Measurements from ENCODE around the gene MRPL51. TPM values are rescaled to one million over a fixed set of nuclear protein-coding genes. Genes with fewer than 3 reads are reported as not detected.

MRPL51 gene
- total RNA-seq, 1 experiment from 2014 or later = 265 TPM

DNA sequence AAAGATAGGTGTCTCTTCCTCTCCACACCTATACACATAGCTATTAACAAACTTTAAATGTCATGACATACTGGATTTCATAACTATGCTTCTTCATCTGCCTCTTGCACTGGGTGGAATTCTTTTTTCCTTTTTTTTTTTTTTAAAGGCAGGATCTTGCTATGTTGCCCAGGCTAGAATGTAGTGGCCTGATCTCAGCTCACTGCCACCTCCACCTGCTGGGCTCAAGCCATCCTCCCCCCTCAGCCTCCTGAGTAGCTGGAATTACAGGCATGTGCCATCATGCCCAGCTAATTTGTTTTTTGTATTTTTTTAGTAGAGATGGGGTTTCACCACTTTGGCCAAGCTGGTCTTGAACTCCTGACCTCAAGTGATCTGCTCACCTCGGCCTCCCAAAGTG lies 4.8 kb downstream of the MRPL51 start:
- peaks cover 6% of the 10 kb centered on the region in 2 experiments; a peak in 3 of 4 replicates for H3K4me1 ChIP-seq (ENCODE audit: control insufficient read depth in 1 of 2, insufficient read depth in 2 of 2, low read length in 2 of 2)
- H3K79me2 ChIP-seq (ENCODE audit: insufficient read depth, low read length) = peaks cover 17% of the 10 kb centered on the region
- DNase-seq (ENCODE audit: low read depth, low spot score) (no peak), ATAC-seq (no peak)
- no peaks in the 10 kb centered on the region for H3K9me2 ChIP-seq (ENCODE audit: insufficient read depth)
- RAD21 ChIA-PET (ENCODE audit: low non-redundant PET in 1 of 2, low total read pairs in 2 of 2, uncharacterized antibody in 2 of 2, unreplicated experiment in 2 of 2) = no interaction called here
- H3K9ac ChIP-seq (ENCODE audit: low read length) = no peak overlapping the region
- POLR2A ChIA-PET = interaction anchor here (0.7 to 1.7 kb wide), 3 partner anchors 18 to 120 kb away, joined by 3 to 7 read pairs (median 6); partner anchors contain the start of genes GAPDH and VAMP1
- intact Hi-C loops (cut with micrococcal nuclease) = no loop called here
- peaks cover 3 to 8% of the 10 kb centered on the region in 2 experiments; a peak in 2 of 4 replicates for H3K36me3 ChIP-seq (ENCODE audit: control insufficient read depth in 1 of 2, insufficient read depth in 2 of 2, low read length in 2 of 2)
- no peak for TF ChIP-seq POLR2A (IDR thresholded peaks at IDR 0.05; ENCODE audit: borderline replicate concordance, extremely low read depth, insufficient read depth, insufficient read length)
- TF ChIP-seq SRF (IDR thresholded peaks at IDR 0.05; ENCODE audit: low read depth) = no peak
- no peak for TF ChIP-seq EGR1 (IDR thresholded peaks at IDR 0.05; ENCODE audit: low read depth)
- TF ChIP-seq, protein P1, sequence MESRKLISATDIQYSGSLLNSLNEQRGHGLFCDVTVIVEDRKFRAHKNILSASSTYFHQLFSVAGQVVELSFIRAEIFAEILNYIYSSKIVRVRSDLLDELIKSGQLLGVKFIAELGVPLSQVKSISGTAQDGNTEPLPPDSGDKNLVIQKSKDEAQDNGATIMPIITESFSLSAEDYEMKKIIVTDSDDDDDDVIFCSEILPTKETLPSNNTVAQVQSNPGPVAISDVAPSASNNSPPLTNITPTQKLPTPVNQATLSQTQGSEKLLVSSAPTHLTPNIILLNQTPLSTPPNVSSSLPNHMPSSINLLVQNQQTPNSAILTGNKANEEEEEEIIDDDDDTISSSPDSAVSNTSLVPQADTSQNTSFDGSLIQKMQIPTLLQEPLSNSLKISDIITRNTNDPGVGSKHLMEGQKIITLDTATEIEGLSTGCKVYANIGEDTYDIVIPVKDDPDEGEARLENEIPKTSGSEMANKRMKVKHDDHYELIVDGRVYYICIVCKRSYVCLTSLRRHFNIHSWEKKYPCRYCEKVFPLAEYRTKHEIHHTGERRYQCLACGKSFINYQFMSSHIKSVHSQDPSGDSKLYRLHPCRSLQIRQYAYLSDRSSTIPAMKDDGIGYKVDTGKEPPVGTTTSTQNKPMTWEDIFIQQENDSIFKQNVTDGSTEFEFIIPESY (IDR thresholded peaks at IDR 0.05; ENCODE audit: extremely low read depth, insufficient replicate concordance, low read length) = no peak
- no peak for TF ChIP-seq JUND (IDR thresholded peaks at IDR 0.05)
- TF ChIP-seq POLR2AphosphoS5 (IDR thresholded peaks at IDR 0.05; ENCODE audit: low read depth, low read length) = no peak
- TF ChIP-seq, protein P2, sequence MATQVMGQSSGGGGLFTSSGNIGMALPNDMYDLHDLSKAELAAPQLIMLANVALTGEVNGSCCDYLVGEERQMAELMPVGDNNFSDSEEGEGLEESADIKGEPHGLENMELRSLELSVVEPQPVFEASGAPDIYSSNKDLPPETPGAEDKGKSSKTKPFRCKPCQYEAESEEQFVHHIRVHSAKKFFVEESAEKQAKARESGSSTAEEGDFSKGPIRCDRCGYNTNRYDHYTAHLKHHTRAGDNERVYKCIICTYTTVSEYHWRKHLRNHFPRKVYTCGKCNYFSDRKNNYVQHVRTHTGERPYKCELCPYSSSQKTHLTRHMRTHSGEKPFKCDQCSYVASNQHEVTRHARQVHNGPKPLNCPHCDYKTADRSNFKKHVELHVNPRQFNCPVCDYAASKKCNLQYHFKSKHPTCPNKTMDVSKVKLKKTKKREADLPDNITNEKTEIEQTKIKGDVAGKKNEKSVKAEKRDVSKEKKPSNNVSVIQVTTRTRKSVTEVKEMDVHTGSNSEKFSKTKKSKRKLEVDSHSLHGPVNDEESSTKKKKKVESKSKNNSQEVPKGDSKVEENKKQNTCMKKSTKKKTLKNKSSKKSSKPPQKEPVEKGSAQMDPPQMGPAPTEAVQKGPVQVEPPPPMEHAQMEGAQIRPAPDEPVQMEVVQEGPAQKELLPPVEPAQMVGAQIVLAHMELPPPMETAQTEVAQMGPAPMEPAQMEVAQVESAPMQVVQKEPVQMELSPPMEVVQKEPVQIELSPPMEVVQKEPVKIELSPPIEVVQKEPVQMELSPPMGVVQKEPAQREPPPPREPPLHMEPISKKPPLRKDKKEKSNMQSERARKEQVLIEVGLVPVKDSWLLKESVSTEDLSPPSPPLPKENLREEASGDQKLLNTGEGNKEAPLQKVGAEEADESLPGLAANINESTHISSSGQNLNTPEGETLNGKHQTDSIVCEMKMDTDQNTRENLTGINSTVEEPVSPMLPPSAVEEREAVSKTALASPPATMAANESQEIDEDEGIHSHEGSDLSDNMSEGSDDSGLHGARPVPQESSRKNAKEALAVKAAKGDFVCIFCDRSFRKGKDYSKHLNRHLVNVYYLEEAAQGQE (IDR thresholded peaks at IDR 0.05; ENCODE audit: low read depth) = no peak
- TF ChIP-seq RAD21 (IDR thresholded peaks at IDR 0.05; ENCODE audit: low read depth) = no peak
- TF ChIP-seq ZNF274 (IDR thresholded peaks at IDR 0.05; ENCODE audit: low read depth, low read length) = no peak
- no peak for TF ChIP-seq YY1 (IDR thresholded peaks at IDR 0.05; ENCODE audit: extremely low read depth, insufficient replicate concordance, low read depth, low read length)
- no peak for TF ChIP-seq ELF1 (IDR thresholded peaks at IDR 0.05; ENCODE audit: borderline replicate concordance, low read depth)
- TF ChIP-seq SP1 (IDR thresholded peaks at IDR 0.05; ENCODE audit: low read depth) = no peak
- no peak for TF ChIP-seq EZH2phosphoT487 (IDR thresholded peaks at IDR 0.05; ENCODE audit: borderline replicate concordance)
- TF ChIP-seq, protein P3, sequence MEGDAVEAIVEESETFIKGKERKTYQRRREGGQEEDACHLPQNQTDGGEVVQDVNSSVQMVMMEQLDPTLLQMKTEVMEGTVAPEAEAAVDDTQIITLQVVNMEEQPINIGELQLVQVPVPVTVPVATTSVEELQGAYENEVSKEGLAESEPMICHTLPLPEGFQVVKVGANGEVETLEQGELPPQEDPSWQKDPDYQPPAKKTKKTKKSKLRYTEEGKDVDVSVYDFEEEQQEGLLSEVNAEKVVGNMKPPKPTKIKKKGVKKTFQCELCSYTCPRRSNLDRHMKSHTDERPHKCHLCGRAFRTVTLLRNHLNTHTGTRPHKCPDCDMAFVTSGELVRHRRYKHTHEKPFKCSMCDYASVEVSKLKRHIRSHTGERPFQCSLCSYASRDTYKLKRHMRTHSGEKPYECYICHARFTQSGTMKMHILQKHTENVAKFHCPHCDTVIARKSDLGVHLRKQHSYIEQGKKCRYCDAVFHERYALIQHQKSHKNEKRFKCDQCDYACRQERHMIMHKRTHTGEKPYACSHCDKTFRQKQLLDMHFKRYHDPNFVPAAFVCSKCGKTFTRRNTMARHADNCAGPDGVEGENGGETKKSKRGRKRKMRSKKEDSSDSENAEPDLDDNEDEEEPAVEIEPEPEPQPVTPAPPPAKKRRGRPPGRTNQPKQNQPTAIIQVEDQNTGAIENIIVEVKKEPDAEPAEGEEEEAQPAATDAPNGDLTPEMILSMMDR (IDR thresholded peaks at IDR 0.05 in 2 of 3, conservative IDR thresholded peaks at IDR 0.05 in 1 of 3; ENCODE audit: borderline replicate concordance in 1 of 3, insufficient read depth in 1 of 3, low read depth in 2 of 3, low read length in 2 of 3) = no peak
- no peak for TF ChIP-seq ZFX (IDR thresholded peaks at IDR 0.05)
- TF ChIP-seq, protein P4, sequence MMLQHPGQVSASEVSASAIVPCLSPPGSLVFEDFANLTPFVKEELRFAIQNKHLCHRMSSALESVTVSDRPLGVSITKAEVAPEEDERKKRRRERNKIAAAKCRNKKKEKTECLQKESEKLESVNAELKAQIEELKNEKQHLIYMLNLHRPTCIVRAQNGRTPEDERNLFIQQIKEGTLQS (IDR thresholded peaks at IDR 0.05) = no peak
- no peak for TF ChIP-seq CEBPB (IDR thresholded peaks at IDR 0.05; ENCODE audit: low read depth)
- H3K27ac ChIP-seq (ENCODE audit: low read depth, low read length) = no peak overlapping the region
- no TSS peak for BruUV-seq (replicated peaks)
- no peak overlapping the region for H2AFZ ChIP-seq (ENCODE audit: low read depth, low read length, poor library complexity, severe bottlenecking)
- no peaks in the 10 kb centered on the region for H4K20me1 ChIP-seq (ENCODE audit: insufficient read depth)
- H3K4me3 ChIP-seq (replicated peaks in 1 of 2; ENCODE audit: low read depth in 1 of 2, low read length in 2 of 2) = no peak overlapping the region
- H3K9me3 ChIP-seq (ENCODE audit: control insufficient read depth in 1 of 2, insufficient read depth in 1 of 2, low read depth in 1 of 2, low read length in 2 of 2) = no peaks in the 10 kb centered on the region
- no peaks in the 10 kb centered on the region for H3K27me3 ChIP-seq (ENCODE audit: insufficient read depth, low read length)
- CTCF ChIA-PET = no interaction called here
- H3K4me2 ChIP-seq (ENCODE audit: low read length) = no peak overlapping the region

Measured in HCT116 (cell line).